ENCODE data around the gene TEAD2.
A peak's percentile ranks its signal among the peaks of the same experiment; 100 is the strongest.
"Not testable (repeated sequence)": the region's sequence is repeated elsewhere in the genome, so short reads cannot be mapped to it uniquely, and the experiment has no call there.

TEAD2 gene

GRCh38 chr19:49383599-49383998 is 21.4 kb upstream of the TEAD2 start:
- no peak for DNase-seq

DNA sequence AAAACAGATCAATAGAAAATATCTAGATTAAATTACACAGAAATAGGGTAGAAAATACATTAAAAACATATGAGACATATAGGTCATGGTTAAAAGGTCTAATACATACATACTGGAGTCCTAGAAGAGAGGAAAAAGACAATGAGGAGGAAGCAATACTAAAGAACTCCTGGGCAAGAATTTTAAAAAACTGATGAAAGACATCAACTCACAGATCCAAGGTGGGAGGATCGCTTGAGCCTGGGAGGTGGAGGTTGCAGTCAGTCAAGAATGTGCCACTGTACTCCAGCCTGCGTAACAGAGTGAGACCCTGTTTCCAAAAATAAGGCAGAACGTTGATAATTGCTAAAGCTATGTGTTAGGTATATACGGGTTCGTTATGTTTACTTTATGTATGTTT is 20.4 kb upstream of the TEAD2 start:
- DNase-seq, result no peak

GRCh38 chr19:49380391-49380790 is 18.2 kb upstream of the TEAD2 start:
- DNase-seq, result no peak

- DNase-seq, result no peak
These were observed 16.3 kb upstream of the TEAD2 start for GRCh38 chr19:49378512-49378911.

- DNase-seq, result no peak
These were observed 12.6 kb upstream of the TEAD2 start for GRCh38 chr19:49374665-49375434.

DNA sequence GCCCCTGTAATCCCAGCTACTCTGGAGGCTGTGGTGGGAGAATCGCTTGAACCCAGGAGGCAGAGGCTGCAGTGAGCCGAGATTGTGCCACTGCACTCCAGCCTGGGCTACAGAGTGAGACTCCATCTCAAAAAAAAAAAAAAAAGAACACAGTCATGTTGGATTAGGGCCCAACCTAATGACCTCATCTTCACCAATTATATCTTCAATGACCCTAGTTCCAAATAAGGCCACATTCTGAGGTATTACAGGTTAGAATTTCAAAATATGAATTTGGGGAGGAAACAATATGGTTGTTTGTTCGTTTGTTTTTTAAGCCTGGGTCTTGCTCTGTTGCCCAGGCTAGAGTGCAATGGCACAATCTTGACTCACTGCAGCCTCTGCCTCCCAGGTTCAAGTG is 11.0 kb upstream of the TEAD2 start:
- DNase-seq, result not testable (repeated sequence)

DNA sequence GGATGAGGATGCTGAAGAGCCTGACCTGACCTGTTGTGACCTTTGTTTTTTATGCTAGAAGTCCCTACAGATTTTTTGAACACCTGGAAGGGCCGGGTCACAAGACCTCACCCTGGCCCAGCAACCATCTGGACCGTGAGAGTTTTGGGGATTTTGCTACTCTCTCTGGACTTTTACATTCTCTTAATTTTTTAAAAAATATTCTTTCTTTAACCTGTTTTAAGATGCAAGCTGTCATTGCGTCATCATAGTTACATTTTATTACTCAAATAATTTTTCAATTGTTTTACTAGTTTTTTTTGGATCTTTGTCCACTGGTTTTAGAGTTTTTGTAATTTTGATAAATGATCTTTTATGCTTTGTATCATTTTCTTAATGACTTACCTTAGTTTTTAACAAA is 9.0 kb upstream of the TEAD2 start:
- no peak for DNase-seq

GRCh38 chr19:49368711-49369358 is 6.6 kb upstream of the TEAD2 start:
- no peak for DNase-seq

DNA sequence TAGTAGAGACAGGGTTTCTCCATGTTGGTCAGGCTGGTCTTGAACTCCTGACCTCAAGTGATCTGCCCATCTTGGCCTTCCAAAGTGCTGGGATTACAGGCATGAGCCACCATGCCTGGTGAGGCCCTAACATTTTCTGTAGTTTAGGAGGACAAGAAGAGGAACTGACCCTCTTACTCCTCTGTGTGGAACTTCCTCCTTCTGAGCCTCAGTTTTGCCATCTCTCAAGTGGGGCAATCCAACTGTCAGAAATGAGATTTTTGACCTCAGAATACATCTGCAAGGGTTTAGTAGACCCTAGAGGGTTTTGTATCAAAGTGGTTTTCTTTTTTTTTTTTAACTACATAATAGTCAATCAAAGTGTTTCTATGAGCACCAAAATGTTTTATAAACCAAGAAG is 3.9 kb upstream of the TEAD2 start:
- DNase-seq, result no peak

DNA sequence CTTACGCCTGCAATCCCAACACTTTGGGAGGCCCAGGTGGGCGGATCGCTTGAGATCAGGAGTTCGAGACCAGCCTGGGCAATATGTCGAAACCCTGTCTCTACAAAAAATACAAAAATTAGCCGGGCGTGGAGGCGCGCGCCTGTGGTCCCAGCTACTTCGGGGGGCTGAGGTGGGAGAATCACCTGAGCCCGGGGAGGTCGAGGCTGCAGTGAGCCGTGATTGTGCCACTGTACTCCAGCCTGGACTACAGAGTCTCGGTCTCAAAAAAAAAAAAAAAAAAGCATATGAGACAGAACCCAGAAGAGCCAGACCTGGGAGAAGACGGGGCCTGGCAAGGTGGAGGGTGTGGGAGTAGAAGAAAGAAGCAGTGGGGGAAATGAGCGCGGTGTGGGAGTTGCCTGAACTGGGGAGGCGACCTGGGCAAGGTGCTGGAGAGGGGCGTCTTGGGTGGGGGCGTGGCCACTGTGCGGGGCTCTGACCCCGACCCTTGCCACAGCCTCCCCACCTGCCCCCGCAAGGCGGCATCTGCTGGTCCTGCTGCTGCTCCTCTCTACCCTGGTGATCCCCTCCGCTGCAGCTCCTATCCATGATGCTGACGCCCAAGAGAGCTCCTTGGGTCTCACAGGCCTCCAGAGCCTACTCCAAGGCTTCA is 2.0 kb upstream of the TEAD2 start:
- DNase-seq, result no peak

GRCh38 chr19:49363268-49364082 is 1.3 kb upstream of the TEAD2 start, which contains the start of gene DKKL1:
Gene DKKL1 (plus strand): TSS chr19:49363877. CDS start chr19:49363999, 122 bp downstream.
- peak; percentile 80 for DNase-seq

DNA sequence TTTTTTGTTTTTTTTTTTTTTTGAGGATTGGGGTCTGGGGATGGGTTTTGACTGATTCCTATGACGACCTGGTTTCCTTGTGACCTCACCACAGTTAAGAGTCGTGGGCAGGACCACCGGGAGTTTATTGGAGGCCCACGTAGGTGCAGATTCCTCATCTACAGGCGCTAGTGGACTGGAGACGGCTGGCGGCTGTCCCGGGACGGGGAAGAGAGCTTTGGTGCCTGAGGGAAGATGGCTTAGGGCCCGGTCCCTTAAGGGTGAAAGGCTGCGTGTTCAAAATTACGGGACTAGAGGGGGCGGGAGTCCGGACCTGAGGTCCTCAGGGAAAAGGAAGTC is 682 bp upstream of the TEAD2 start:
- DNase-seq, result peak; percentile 46

DNA sequence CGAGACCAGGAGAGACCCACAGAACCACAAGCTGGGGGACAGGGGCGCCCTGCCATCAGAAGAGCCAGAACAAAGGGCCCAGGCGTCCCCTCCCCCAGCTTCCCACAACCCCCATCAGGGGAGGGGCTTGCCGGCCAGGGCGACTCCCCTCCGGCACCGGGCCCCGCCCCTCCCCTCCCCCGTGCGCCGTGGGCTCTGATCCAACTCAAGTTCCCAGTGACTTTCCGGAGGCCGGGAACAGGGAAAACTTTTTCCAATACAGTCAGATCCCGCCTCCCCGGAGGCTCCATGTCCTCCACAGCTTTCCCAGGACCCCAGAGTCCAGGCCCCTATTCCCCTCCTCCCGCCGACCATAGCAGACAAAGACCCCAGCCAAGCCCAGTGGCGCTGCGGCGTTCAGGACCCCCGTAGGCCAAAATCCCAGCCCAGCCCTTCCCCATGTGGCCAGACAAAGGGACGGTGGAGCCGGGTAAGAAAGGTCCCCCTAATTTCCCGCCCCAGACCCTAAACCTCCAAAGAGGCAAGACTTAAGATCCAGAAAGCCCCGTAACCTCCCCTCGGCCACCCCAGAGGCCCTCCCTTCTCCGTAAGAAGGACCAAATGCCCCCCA is 673 bp downstream of the TEAD2 start:
- DNase-seq, result no peak

GRCh38 chr19:49359851-49360820 is 2.1 kb downstream of the TEAD2 start:
- DNase-seq, result no peak

DNA sequence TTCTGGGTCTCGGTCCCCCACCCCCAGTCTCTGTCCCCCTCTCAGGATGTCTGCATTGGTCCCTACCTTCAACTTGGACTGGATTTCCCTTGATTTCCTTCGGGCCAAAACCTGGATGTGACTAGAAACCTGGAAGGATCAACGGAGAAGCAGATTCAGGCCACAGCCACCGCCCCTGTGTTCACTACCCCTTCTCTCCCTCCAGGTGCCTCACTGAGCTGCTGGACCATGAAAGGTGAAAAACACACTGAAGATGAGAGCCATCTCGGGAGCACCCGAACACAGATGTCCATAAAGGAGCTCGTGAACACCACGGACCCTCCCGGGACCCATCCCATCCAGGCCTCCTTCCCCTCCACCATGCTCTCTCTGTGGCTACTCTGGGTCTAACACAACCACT is 5.0 kb downstream of the TEAD2 start:
- no peak for DNase-seq

DNA sequence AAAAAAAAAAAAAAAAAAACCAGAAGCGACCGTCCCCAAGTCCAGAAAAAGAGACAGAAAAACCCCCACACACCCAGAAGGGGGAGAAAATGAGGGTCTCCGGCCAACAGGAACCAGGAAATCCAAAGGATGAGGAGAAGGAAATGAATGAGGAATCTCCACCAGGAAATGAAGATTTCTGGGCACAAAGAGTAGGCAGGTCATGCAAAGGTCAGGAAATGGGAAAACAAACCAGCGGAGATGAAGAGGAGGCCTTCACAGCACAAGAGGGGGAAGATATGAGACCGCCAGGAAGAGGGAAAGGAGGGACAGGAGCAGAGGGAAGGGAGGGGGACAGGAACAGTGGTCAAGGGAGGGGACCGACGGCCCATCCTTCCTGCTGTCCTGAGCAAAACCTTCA is 5.8 kb downstream of the TEAD2 start:
- no peak for DNase-seq

DNA sequence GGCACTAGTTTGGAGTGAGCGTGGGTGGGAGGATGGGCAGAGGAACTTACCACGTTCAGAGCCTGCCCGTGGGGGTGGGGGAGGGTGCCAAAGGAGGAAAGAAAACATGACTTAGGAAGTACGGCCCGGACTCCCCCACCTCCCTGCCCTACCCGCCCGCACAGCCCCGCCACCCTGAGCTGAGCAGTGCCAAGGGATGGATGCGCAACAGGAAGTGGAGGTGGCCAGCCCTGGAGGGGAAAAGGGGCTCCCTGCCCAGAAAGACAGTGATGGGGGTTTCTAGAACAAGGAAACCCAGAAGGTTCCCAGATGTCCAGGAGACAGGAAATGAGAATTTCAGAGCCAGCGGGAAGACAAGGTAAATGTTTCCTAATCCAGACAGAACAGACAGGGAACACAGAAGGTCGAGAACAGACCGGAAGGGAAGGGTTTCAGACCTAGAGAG is 6.3 kb downstream of the TEAD2 start:
- no peak for DNase-seq

- DNase-seq, result no peak
These were observed 12.6 kb downstream of the TEAD2 start for GRCh38 chr19:49349567-49349966.

- DNase-seq, result no peak
These were observed 13.7 kb downstream of the TEAD2 start for GRCh38 chr19:49348305-49349189.

DNA sequence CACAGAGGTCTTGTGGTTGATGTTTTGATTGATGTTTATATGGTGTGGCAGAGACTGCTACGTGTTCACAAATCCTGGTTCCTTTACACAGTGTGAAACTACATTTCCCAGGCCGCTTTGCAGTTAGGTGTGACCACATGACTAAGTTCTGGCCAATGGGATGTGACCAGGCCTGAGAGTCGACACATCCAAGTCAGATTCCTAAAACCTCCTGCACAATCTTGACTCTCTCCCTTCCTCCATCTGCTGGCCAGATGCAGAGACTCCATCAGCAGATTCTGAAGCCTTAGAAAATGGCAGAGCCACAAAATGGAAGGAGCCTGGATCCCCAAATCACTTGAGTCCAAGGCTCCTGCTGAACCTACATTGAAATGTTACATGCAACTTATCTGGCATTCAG is 14.4 kb downstream of the TEAD2 start:
- DNase-seq, result no peak

- DNase-seq, result no peak
These were observed 15.0 kb downstream of the TEAD2 start for GRCh38 chr19:49347191-49347590.

Data from activated T-cell treated with anti-CD3 and anti-CD28 coated beads, Interleukin-2, amount 50 U/mL, for 1 hour (primary cell).